Subcutaneous abdominal adipose tissue (tissue), 5 donors: ENCODE results near the gene ZMYND19.
A peak's percentile ranks its signal among the peaks of the same experiment; 100 is the strongest.

Experiments
- H3K27ac ChIP-seq: one replicate; pipeline ENCODE4 v1.7.0; 2013; ENCODE audit warnings: low read depth, mild to moderate bottlenecking, inconsistent platforms, low read length, moderate library complexity
- H3K27me3 ChIP-seq, 5 donors: one replicate each; pipeline ENCODE4 v1.7.0; 2013; ENCODE audit warnings: low read length in 5 of 5, inconsistent platforms in 1 of 5; ENCODE audit not compliant: control insufficient read depth in 5 of 5, insufficient read depth in 4 of 5
- H3K36me3 ChIP-seq, 5 donors: one replicate each; pipeline ENCODE4 v1.7.0; 2013; ENCODE audit warnings: low read length in 5 of 5; ENCODE audit not compliant: control insufficient read depth in 5 of 5, insufficient read depth in 5 of 5
- H3K4me1 ChIP-seq, 5 donors: one replicate each; pipeline ENCODE4 v1.7.0; 2013; ENCODE audit warnings: low read length in 5 of 5, mild to moderate bottlenecking in 3 of 5, moderate library complexity in 1 of 5; ENCODE audit not compliant: control insufficient read depth in 5 of 5, insufficient read depth in 5 of 5
- H3K4me3 ChIP-seq, 5 donors: one replicate each; pipeline ENCODE4 v1.7.0; 2013; ENCODE audit warnings: low read length in 5 of 5, low read depth in 1 of 5
- H3K9ac ChIP-seq, 5 donors: one replicate each; pipeline ENCODE4 v1.7.0; 2013; ENCODE audit warnings: low read length in 5 of 5, mild to moderate bottlenecking in 4 of 5, moderate library complexity in 3 of 5
- H3K9me3 ChIP-seq, 5 donors: one replicate each; pipeline ENCODE4 v1.7.0; 2013; ENCODE audit warnings: low read length in 5 of 5; ENCODE audit not compliant: control insufficient read depth in 5 of 5
- donor health status: healthy.
- donor health status: healthy.
- donor health status: healthy.
- donor health status: healthy.
- donor health status: healthy.

ZMYND19 gene

DNA sequence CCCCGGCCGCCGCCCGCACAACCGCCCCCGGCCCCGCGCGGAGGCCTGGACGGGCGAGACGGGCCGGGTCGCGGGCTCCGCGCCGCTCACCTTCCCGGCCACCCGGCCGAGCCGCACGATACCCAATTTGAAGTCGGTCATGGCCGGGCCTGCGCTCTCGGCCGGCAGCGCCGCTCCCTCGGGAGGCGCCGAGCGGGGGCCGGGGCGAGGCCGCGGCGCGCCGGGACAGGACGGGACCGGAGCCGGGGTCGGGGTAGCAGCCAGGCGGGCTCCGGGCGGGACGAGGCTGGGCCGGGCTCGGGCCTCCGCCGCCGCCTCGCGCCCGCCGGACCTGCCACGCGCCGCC is 216 bp downstream of the ZMYND19 start:
- Histone ChIP-seq H3K4me3 (peak overlapping the region in 4 of 5 donors; percentile 63 to 79 (median 72)), H3K9ac (no peak overlapping the region), H3K27me3 (no peaks in the 10 kb centered on the region), H3K36me3 (peaks cover 0 to 31% (median 23%) of the 10 kb centered on the region in 5 donors), H3K4me1 (peaks cover 2 to 20% (median 17%) of the 10 kb centered on the region in 5 donors), H3K27ac (no peak overlapping the region), H3K9me3 (no peaks in the 10 kb centered on the region)

GRCh38 chr9:137589441-137590122 is 730 bp downstream of the ZMYND19 start:
- Histone ChIP-seq H3K9me3 (no peaks in the 10 kb centered on the region), H3K4me3 (peak overlapping the region; percentile 63 to 79 (median 67)), H3K9ac (peak overlapping the region; percentile 56 to 86 (median 81)), H3K27ac (no peak overlapping the region), H3K36me3 (peaks cover 0 to 32% (median 23%) of the 10 kb centered on the region in 5 donors), H3K4me1 (peaks cover 2 to 20% (median 17%) of the 10 kb centered on the region in 5 donors), H3K27me3 (no peaks in the 10 kb centered on the region)

- H3K4me3 ChIP-seq = peak overlapping the region in 3 of 5 donors; percentile 67 to 79 (median 78)
- peaks cover 2 to 20% (median 17%) of the 10 kb centered on the region in 5 donors for H3K4me1 ChIP-seq
- no peak overlapping the region for H3K27ac ChIP-seq
- peaks cover 0 to 39% (median 29%) of the 10 kb centered on the region in 5 donors for H3K36me3 ChIP-seq
- no peaks in the 10 kb centered on the region for H3K9me3 ChIP-seq
- H3K9ac ChIP-seq = peak overlapping the region in 2 of 5 donors; percentile 85 to 86
- H3K27me3 ChIP-seq = no peaks in the 10 kb centered on the region
Measured at GRCh38 chr9:137588891-137589290, 1.4 kb downstream of the ZMYND19 start.

GRCh38 chr9:137588311-137588710 is 2.0 kb downstream of the ZMYND19 start:
- H3K4me1 ChIP-seq = peaks cover 2 to 20% (median 17%) of the 10 kb centered on the region in 5 donors
- no peak overlapping the region for H3K27ac ChIP-seq
- no peak overlapping the region for H3K4me3 ChIP-seq
- no peaks in the 10 kb centered on the region for H3K27me3 ChIP-seq
- H3K36me3 ChIP-seq = peaks cover 0 to 44% (median 33%) of the 10 kb centered on the region in 5 donors
- peak overlapping the region in 1 of 5 donors; percentile 86 for H3K9ac ChIP-seq
- no peaks in the 10 kb centered on the region for H3K9me3 ChIP-seq

GRCh38 chr9:137586854-137587253 is 3.5 kb downstream of the ZMYND19 start:
- Histone ChIP-seq H3K4me1 (peaks cover 2 to 20% (median 17%) of the 10 kb centered on the region in 5 donors), H3K9me3 (no peaks in the 10 kb centered on the region)

DNA sequence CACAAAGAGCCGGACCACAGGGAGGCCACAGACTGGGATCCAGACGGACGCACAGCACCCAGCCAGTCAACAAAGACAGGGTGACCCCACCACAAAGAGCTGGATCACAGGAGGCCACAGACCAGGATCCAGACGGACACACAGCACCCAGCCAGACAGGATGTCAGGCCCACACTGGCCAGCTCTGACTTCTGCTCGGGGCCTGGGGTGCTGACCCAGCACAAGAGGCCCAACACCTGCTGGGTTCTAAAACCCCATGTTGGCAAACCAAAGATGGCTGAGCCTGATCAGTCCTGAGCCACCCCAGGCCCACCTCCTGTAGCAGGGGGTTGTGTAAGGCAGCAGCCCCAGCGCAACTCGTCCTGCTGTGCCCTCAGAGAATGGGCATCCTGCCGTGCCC is 6.4 kb downstream of the ZMYND19 start:
- no peaks in the 10 kb centered on the region for H3K9me3 ChIP-seq
- H3K9ac ChIP-seq = no peak overlapping the region
- no peak overlapping the region for H3K4me3 ChIP-seq
- no peak overlapping the region for H3K27ac ChIP-seq
- H3K4me1 ChIP-seq = peaks cover 0 to 17% (median 11%) of the 10 kb centered on the region in 5 donors
- no peaks in the 10 kb centered on the region for H3K27me3 ChIP-seq
- H3K36me3 ChIP-seq = peaks cover 0 to 67% (median 55%) of the 10 kb centered on the region in 5 donors

More at GRCh38 chr9:137586854-137587253, 3.5 kb downstream of the ZMYND19 start:
- Histone ChIP-seq H3K9ac (no peak overlapping the region), H3K27ac (no peak overlapping the region), H3K27me3 (no peaks in the 10 kb centered on the region), H3K36me3 (peaks cover 0 to 59% (median 45%) of the 10 kb centered on the region in 5 donors), H3K4me3 (no peak overlapping the region)

DNA sequence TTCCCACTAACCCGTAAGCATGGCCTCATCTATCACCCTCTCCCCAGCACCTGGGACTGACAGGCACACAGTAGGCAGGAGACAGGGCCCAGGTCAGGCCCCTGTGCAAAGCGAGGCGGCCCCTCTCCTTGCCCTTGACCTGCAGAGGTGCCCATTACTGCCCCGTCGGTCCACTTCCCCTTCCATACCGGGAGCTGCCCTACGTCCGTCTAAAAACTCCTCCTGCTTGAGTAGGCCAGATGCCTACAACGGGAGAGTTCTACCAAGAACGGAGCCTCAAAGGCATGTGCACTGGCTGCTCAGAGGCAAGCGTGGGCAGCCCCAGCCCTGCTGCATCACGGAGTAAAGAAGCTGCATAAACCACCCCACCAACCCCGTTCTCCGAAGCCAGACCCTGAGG is 7.0 kb downstream of the ZMYND19 start:
- H3K9me3 ChIP-seq = no peaks in the 10 kb centered on the region
- H3K27me3 ChIP-seq = no peaks in the 10 kb centered on the region
- H3K36me3 ChIP-seq = peaks cover 0 to 66% (median 55%) of the 10 kb centered on the region in 5 donors
- H3K27ac ChIP-seq = no peak overlapping the region
- H3K9ac ChIP-seq = no peak overlapping the region
- H3K4me1 ChIP-seq = peaks cover 0 to 14% (median 8%) of the 10 kb centered on the region in 5 donors
- H3K4me3 ChIP-seq = no peak overlapping the region

DNA sequence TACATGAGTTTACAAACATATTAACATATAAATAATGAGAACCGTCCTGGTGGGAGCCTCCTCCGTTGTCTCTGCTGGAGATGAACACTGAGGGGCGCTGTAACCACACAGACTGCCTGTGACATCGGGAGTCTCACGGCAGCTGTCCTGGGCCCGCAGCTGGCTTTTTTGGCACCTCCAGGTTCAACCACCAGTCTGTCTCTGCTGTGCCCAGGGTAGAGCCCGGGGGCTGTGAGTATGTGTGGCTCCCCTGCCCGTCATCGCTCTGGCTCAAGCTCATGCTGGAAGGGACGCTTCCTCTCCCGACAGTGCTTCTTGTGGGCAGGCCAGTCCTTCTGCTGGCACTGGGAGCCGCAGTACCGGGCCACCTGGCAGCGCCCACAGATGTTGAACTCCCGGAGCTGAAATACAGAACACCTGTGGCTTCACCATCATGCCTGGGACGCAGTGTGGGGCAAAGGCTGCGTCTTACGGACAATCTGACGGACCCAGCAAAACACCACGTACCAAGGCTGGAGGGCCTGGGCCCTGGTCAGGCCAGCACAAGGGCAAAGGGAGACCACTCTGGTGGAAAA is 7.9 kb downstream of the ZMYND19 start:
- H3K9ac ChIP-seq = peak overlapping the region in 1 of 5 donors; percentile 20
- peaks cover 0 to 57% (median 50%) of the 10 kb centered on the region in 5 donors for H3K36me3 ChIP-seq
- no peak overlapping the region for H3K27ac ChIP-seq
- H3K27me3 ChIP-seq = no peaks in the 10 kb centered on the region
- no peaks in the 10 kb centered on the region for H3K9me3 ChIP-seq
- H3K4me3 ChIP-seq = no peak overlapping the region
- peaks cover 3 to 24% (median 15%) of the 10 kb centered on the region in 5 donors for H3K4me1 ChIP-seq

GRCh38 chr9:137581361-137582285 is 8.7 kb downstream of the ZMYND19 start:
- no peak overlapping the region for H3K27ac ChIP-seq
- no peaks in the 10 kb centered on the region for H3K27me3 ChIP-seq
- no peak overlapping the region for H3K4me3 ChIP-seq
- peak overlapping the region in 1 of 5 donors; percentile 9 for H3K9ac ChIP-seq
- peaks cover 3 to 29% (median 22%) of the 10 kb centered on the region in 5 donors for H3K4me1 ChIP-seq
- peaks cover 0 to 49% (median 43%) of the 10 kb centered on the region in 5 donors for H3K36me3 ChIP-seq
- no peaks in the 10 kb centered on the region for H3K9me3 ChIP-seq
